HL-60 (cell line): ENCODE results near the gene MYORG.

ENCODE experiments used
- DNase-seq, 2 experiments: peaks; one replicate each; pipeline ENCODE4 v3.0.0-alpha.2; 2010 to 2020; ENCODE audit warnings: low read depth in 1 of 2, low spot score in 1 of 2
- H3K27ac ChIP-seq: fragments of 250-450 bp; sonication (Bioruptor Pico); replicated peaks from 2 replicates; pipeline ENCODE4 v1.5.1; 2020; ENCODE audit warnings: mild to moderate bottlenecking, moderate library complexity
- H3K27me3 ChIP-seq: fragments of 250-450 bp; sonication (Bioruptor Pico); 2 replicates; pipeline ENCODE4 v1.5.1; 2021; ENCODE audit warnings: mild to moderate bottlenecking, moderate library complexity; ENCODE audit not compliant: insufficient read depth, poor library complexity, severe bottlenecking
- H3K4me3 ChIP-seq: replicated peaks from 2 replicates; pipeline ENCODE4 v1.5.1; 2011; ENCODE audit warnings: mild to moderate bottlenecking, control low read depth, low read length; ENCODE audit not compliant: insufficient read depth
- GABPA ChIP-seq: IDR thresholded peaks from 2 replicates; pipeline ENCODE4 v1.6.1; 2012; ENCODE audit warnings: low read depth
- POLR2AphosphoS5 ChIP-seq: IDR thresholded peaks from 2 replicates; pipeline ENCODE4 v1.6.1; 2012; ENCODE audit warnings: low read depth
- SPI1 ChIP-seq: IDR thresholded peaks from 2 replicates; pipeline ENCODE4 v1.6.1; 2012; ENCODE audit warnings: low read depth, mild to moderate bottlenecking, borderline replicate concordance
- TF ChIP-seq, protein P1 (sequence below): IDR thresholded peaks from 2 replicates; pipeline ENCODE4 v1.6.1; 2012; ENCODE audit warnings: low read depth; ENCODE audit not compliant: insufficient replicate concordance
- TF ChIP-seq, protein P2 (sequence below): IDR thresholded peaks from one replicate; pipeline ENCODE4 v1.5.1; 2011; ENCODE audit warnings: low read length, control low read depth, inconsistent platforms; ENCODE audit not compliant: insufficient read depth

MYORG gene

DNA sequence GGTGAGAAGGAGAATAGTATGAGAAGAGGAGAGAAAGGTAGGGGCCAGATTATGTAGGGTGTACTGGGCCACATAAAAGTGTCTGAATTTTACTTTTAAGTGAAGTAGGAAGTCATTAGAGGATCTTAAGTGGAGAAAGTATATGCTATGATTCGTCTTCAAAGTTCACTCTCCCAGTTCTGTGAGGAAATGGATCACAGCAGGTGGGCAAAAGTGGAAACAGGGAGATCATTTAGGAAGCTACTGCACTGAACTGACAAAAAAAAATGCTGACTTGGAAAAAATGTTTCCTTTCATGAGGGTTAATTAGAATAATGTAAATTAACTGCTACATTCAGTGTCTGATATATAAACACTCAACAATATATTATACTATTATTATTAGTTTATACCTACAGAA lies 50.0 kb downstream of the MYORG start:
- TF ChIP-seq, protein P1, sequence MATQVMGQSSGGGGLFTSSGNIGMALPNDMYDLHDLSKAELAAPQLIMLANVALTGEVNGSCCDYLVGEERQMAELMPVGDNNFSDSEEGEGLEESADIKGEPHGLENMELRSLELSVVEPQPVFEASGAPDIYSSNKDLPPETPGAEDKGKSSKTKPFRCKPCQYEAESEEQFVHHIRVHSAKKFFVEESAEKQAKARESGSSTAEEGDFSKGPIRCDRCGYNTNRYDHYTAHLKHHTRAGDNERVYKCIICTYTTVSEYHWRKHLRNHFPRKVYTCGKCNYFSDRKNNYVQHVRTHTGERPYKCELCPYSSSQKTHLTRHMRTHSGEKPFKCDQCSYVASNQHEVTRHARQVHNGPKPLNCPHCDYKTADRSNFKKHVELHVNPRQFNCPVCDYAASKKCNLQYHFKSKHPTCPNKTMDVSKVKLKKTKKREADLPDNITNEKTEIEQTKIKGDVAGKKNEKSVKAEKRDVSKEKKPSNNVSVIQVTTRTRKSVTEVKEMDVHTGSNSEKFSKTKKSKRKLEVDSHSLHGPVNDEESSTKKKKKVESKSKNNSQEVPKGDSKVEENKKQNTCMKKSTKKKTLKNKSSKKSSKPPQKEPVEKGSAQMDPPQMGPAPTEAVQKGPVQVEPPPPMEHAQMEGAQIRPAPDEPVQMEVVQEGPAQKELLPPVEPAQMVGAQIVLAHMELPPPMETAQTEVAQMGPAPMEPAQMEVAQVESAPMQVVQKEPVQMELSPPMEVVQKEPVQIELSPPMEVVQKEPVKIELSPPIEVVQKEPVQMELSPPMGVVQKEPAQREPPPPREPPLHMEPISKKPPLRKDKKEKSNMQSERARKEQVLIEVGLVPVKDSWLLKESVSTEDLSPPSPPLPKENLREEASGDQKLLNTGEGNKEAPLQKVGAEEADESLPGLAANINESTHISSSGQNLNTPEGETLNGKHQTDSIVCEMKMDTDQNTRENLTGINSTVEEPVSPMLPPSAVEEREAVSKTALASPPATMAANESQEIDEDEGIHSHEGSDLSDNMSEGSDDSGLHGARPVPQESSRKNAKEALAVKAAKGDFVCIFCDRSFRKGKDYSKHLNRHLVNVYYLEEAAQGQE, result no peak
- no peak for TF ChIP-seq GABPA
- TF ChIP-seq SPI1, result no peak
- TF ChIP-seq, protein P2, sequence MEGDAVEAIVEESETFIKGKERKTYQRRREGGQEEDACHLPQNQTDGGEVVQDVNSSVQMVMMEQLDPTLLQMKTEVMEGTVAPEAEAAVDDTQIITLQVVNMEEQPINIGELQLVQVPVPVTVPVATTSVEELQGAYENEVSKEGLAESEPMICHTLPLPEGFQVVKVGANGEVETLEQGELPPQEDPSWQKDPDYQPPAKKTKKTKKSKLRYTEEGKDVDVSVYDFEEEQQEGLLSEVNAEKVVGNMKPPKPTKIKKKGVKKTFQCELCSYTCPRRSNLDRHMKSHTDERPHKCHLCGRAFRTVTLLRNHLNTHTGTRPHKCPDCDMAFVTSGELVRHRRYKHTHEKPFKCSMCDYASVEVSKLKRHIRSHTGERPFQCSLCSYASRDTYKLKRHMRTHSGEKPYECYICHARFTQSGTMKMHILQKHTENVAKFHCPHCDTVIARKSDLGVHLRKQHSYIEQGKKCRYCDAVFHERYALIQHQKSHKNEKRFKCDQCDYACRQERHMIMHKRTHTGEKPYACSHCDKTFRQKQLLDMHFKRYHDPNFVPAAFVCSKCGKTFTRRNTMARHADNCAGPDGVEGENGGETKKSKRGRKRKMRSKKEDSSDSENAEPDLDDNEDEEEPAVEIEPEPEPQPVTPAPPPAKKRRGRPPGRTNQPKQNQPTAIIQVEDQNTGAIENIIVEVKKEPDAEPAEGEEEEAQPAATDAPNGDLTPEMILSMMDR, result no peak
- no peak for TF ChIP-seq POLR2AphosphoS5
- no peak for DNase-seq
- Histone ChIP-seq H3K4me3 (no peak overlapping the region), H3K27me3 (no peaks in the 10 kb centered on the region), H3K27ac (no peak overlapping the region)

DNA sequence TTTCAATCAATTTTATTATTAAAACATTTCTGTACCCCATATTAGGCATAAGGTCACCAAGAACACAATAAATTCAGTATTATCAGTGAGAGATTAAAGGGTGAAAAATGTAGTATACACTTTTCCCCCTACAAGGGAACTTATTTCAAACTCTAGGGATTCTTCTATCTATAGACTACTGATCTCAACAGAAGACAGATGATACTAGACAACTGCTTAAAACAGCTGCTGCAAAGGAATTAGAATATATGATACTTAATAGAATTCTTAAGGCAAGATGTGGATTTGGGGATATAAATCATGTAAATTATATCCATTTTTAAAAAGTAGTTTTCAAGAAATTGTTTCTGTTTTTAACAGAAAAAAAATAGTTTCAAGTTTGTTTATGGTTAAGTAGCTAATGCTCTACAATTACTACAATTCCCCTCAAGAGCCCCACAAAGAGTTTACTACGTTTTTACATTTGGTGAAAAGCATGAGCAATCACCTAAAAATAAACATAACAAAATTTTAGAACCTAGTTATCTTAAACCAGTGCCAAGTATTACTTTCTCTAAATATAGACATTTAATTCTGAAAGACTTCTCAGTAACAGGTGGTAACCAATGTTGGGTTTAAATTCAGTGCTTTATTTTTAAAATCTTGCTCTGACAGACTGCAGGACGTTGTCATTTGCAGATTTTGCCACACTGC lies 53.7 kb downstream of the MYORG start:
- Histone ChIP-seq H3K4me3 (no peak overlapping the region), H3K27ac (no peak overlapping the region), H3K27me3 (no peaks in the 10 kb centered on the region)
- DNase-seq, result no peak
- TF ChIP-seq GABPA (no peak), POLR2AphosphoS5 (no peak), SPI1 (no peak)
- TF ChIP-seq, protein P1, result no peak

DNA sequence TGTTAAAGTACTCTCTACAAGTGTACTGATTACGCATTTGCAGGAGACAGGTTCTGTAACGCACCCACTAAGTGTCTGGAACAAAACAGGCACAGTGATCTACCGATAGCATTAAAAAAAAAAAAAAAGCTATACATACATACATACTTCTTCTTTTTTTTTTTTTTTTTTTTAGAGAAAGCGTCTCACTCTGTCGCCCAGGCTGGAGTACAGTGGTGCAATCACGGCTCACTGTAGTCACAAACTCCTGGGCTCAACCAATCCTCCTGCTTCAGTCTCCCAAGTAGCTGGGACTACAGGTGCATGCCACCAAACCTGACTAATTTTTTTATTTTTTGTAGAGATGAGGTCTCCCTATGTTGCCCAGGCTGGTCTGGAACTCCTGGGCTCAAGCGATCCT lies 55.2 kb downstream of the MYORG start:
- H3K27me3 ChIP-seq, result no peaks in the 10 kb centered on the region
- TF ChIP-seq POLR2AphosphoS5 (no peak), GABPA (no peak), SPI1 (no peak)
- TF ChIP-seq, protein P1, result no peak
- TF ChIP-seq, protein P2, result no peak
- peak in 1 of 2 experiments; percentile 69 for DNase-seq
- H3K27ac ChIP-seq, result no peak overlapping the region
- H3K4me3 ChIP-seq, result no peak overlapping the region
